Transverse colon (tissue), 4 donors: ENCODE data around the gene KCTD15. TPM values are rescaled to one million over a fixed set of nuclear protein-coding genes. Genes with fewer than 3 reads are reported as not detected.

Experiments used
- DNase-seq: peaks from one replicate; pipeline ENCODE4 v3.0.0-alpha.2; 2019
- H3K27ac ChIP-seq, 4 donors: fragments of 200-600 bp; sonication (generic); 2 replicates each; pipeline ENCODE4 v1.5.1; 2016 to 2018; ENCODE audit warnings: inconsistent platforms in 4 of 4
- H3K27me3 ChIP-seq: fragments of 200-600 bp; sonication (generic); 2 replicates; pipeline ENCODE4 v1.5.1; 2017; ENCODE audit warnings: inconsistent platforms
- H3K36me3 ChIP-seq, 4 donors: fragments of 200-600 bp; sonication (generic); 2 replicates each; pipeline ENCODE4 v1.5.1; 2017 to 2019; ENCODE audit warnings: inconsistent platforms in 4 of 4
- H3K4me1 ChIP-seq, 4 donors: fragments of 200-600 bp; sonication (generic); 2 replicates each; pipeline ENCODE4 v1.5.1; 2017 to 2020; ENCODE audit warnings: inconsistent platforms in 4 of 4
- H3K4me3 ChIP-seq, 4 donors: fragments of 200-600 bp; sonication (generic); 1 replicate in 1 of 4; 2 replicates in 3 of 4; pipeline versions ENCODE4 v1.5.1 to v1.6.1; 2017 to 2019; ENCODE audit warnings: inconsistent platforms in 4 of 4
- H3K9me3 ChIP-seq, 2 donors: fragments of 200-600 bp; sonication (generic); 2 replicates each; pipeline ENCODE4 v1.5.1; 2017 to 2019; ENCODE audit warnings: inconsistent platforms in 2 of 2
- CTCF ChIP-seq, 5 experiments: fragments of 200-600 bp in 3 of 5; fragments of 450-650 bp in 2 of 5; sonication (generic) in 3 of 5; IDR thresholded peaks; 1 replicate in 2 of 5; 2 replicates in 3 of 5; pipeline ENCODE4 v1.5.1; 2016 to 2017; ENCODE audit warnings: antibody characterized with exemption in 5 of 5, inconsistent platforms in 3 of 5, mild to moderate bottlenecking in 2 of 5, moderate library complexity in 1 of 5
- EP300 ChIP-seq: sonication (generic); formaldehyde crosslinking; IDR thresholded peaks from one replicate; pipeline ENCODE4 v1.6.1; 2017; ENCODE audit warnings: antibody characterized with exemption, low read depth
- POLR2A ChIP-seq: fragments of 450-650 bp; IDR thresholded peaks from one replicate; pipeline ENCODE4 v1.6.1; 2016; ENCODE audit warnings: antibody characterized with exemption, mild to moderate bottlenecking, moderate library complexity
- POLR2AphosphoS5 ChIP-seq, 3 donors: sonication (generic); formaldehyde crosslinking; IDR thresholded peaks; one replicate each; pipeline ENCODE4 v1.6.1; 2016; ENCODE audit warnings: antibody characterized with exemption in 3 of 3
- WGBS, 2 donors: methylation state at CpG; one replicate each; pipeline ENCODE4 v1.1.5; 2018; ENCODE audit warnings: low coverage in 1 of 2; 5-methylcytosine and 5-hydroxymethylcytosine counted together
- in situ Hi-C, 4 donors: fragments of 200-750 bp; cut with MboI; loops; one replicate each; pipeline versions ENCODE4 v1.15.0 to v1.15.1; 2017; ENCODE audit warnings: low sequenced_read_pairs in 3 of 4, low pct_ligation_motif_present in 1 of 4, low pct_unique_long_range_greater_than_20kb in 1 of 4
- intact Hi-C: fragments of 100-400 bp; cut with DNase I; formaldehyde crosslinking; loops from one replicate; pipeline ENCODE4 v1.15.1; 2023; ENCODE audit warnings: low total_unique reads
- total RNA-seq, 4 donors: library from RNA; depleted of rRNA; stranded (reverse); fragments of >200 nt; gene quantifications; one replicate each; pipeline ENCODE4 v1.1.0, GENCODE V29; 2016

Gene KCTD15, protein sequence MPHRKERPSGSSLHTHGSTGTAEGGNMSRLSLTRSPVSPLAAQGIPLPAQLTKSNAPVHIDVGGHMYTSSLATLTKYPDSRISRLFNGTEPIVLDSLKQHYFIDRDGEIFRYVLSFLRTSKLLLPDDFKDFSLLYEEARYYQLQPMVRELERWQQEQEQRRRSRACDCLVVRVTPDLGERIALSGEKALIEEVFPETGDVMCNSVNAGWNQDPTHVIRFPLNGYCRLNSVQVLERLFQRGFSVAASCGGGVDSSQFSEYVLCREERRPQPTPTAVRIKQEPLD
- 100 to 1,000 TPM in 1 of 4 donors, 10 to 100 TPM in 3; 28.5 to 158 (median 39.2) TPM for total RNA-seq

GRCh38 chr19:33796164-33796875, at the start of gene KCTD15:
Gene KCTD15 (plus strand): TSS chr19:33796870. CDS start chr19:33800455, 3,585 bp downstream.
- in situ Hi-C loops: no loop called here
- no peak for TF ChIP-seq POLR2A
- no peak for TF ChIP-seq CTCF (IDR thresholded peaks at IDR 0.05)
- TF ChIP-seq EP300: no peak
- intact Hi-C loops: loop anchor here (5.0 kb wide), 1 partner anchor 71 kb away; no protein-coding TSS in a partner anchor
- Histone ChIP-seq H3K27ac (peak within 1 kb of the TSS; percentile 93 to 96 (median 95)), H3K4me1 (peaks cover 0 to 22% (median 7%) of the 10 kb centered on the region in 4 donors), H3K36me3 (no peaks in the 10 kb centered on the region), H3K9me3 (no peaks in the 10 kb centered on the region), H3K27me3 (peaks cover 3% of the 10 kb centered on the region), H3K4me3 (peak within 1 kb of the TSS; percentile 71 to 82 (median 78))
- peak; percentile 45 for DNase-seq
- 1% methylated on average over 47 of the region's 92 CpGs; no CpG with 5 or more reads in 1 of the 2 donors for WGBS, 2 donors

GRCh38 chr19:33747273-33747672, 49.4 kb upstream of the KCTD15 start:
- 56 to 71% methylated on average over 1 to 4 of the region's 4 CpGs for WGBS, 2 donors
- H3K4me3 ChIP-seq: no peak overlapping the region
- TF ChIP-seq EP300: no peak
- no peak for TF ChIP-seq POLR2AphosphoS5 (IDR thresholded peaks at IDR 0.05)
- no peak for TF ChIP-seq POLR2A
- no peak for TF ChIP-seq CTCF (IDR thresholded peaks at IDR 0.05)
- H3K27ac ChIP-seq: no peak overlapping the region
- no peaks in the 10 kb centered on the region for H3K36me3 ChIP-seq
- no peaks in the 10 kb centered on the region for H3K9me3 ChIP-seq
- DNase-seq: no peak
- in situ Hi-C loops: no loop called here
- intact Hi-C loops: no loop called here
- no peaks in the 10 kb centered on the region for H3K4me1 ChIP-seq
- no peaks in the 10 kb centered on the region for H3K27me3 ChIP-seq

GRCh38 chr19:33748231-33748630, 48.4 kb upstream of the KCTD15 start:
- Histone ChIP-seq H3K27ac (no peak overlapping the region), H3K4me3 (no peak overlapping the region), H3K4me1 (no peaks in the 10 kb centered on the region), H3K9me3 (no peaks in the 10 kb centered on the region), H3K27me3 (no peaks in the 10 kb centered on the region), H3K36me3 (no peaks in the 10 kb centered on the region)
- WGBS, 2 donors: 88 to 90% methylated on average over 4 to 6 of the region's 8 CpGs
- no peak for TF ChIP-seq EP300
- no peak for TF ChIP-seq POLR2AphosphoS5 (IDR thresholded peaks at IDR 0.05)
- TF ChIP-seq CTCF (IDR thresholded peaks at IDR 0.05): no peak
- TF ChIP-seq POLR2A: no peak
- DNase-seq: no peak
- intact Hi-C loops (no loop called here), in situ Hi-C loops (no loop called here)

GRCh38 chr19:33749016-33749415, 47.7 kb upstream of the KCTD15 start:
- Histone ChIP-seq H3K27ac (no peak overlapping the region), H3K27me3 (no peaks in the 10 kb centered on the region), H3K9me3 (no peaks in the 10 kb centered on the region), H3K36me3 (no peaks in the 10 kb centered on the region), H3K4me3 (no peak overlapping the region), H3K4me1 (no peaks in the 10 kb centered on the region)
- TF ChIP-seq POLR2AphosphoS5 (IDR thresholded peaks at IDR 0.05) (no peak), CTCF (IDR thresholded peaks at IDR 0.05) (no peak), POLR2A (no peak), EP300 (no peak)
- in situ Hi-C loops (no loop called here), intact Hi-C loops (no loop called here)
- 55% methylated on average over 3 of the region's 3 CpGs; no CpG with 5 or more reads in 1 of the 2 donors for WGBS, 2 donors
- no peak for DNase-seq
